ENCODE measurements around the gene KIFC1. TPM values are rescaled to one million over a fixed set of nuclear protein-coding genes. Genes with fewer than 3 reads are reported as not detected.

The KIFC1 gene
- polyA plus RNA-seq, result not detected in 2 replicates

DNA sequence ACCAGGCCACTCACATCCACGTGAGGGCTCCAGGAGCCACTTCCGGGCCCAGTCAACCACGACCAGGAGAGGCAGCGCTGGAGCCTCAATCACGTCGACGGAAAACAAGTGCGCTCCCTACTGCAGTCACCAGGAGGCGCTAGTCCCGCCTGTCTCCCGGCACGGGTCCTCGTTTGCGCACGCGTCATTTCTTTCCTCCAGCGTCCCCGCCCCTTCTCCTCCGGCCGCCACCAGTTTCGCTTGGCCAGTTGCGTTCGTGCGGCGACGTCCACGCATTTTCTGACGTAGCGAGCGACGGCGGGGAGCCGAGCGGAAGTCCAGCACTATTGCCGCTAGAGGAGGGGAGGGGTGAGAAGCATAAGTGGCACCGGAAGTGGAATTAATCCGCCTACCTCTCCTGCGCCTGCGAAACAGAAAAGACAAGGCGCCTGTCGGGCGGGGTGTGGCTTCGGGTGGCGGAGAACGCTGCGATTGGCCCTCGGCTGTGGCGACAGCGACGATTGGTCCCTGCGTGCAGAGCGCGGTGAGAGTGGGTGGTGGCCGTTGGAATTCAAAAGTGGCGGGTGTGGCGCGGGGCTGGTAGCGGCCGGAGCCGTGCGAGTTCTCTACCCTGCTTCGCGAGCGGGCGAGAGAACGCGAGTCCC, at the start of gene KIFC1:
Gene KIFC1, plus strand, starts transcription at position 546 of the 644 bp plus-strand sequence. CDS start 163 bp downstream, outside the sequence.

DNA sequence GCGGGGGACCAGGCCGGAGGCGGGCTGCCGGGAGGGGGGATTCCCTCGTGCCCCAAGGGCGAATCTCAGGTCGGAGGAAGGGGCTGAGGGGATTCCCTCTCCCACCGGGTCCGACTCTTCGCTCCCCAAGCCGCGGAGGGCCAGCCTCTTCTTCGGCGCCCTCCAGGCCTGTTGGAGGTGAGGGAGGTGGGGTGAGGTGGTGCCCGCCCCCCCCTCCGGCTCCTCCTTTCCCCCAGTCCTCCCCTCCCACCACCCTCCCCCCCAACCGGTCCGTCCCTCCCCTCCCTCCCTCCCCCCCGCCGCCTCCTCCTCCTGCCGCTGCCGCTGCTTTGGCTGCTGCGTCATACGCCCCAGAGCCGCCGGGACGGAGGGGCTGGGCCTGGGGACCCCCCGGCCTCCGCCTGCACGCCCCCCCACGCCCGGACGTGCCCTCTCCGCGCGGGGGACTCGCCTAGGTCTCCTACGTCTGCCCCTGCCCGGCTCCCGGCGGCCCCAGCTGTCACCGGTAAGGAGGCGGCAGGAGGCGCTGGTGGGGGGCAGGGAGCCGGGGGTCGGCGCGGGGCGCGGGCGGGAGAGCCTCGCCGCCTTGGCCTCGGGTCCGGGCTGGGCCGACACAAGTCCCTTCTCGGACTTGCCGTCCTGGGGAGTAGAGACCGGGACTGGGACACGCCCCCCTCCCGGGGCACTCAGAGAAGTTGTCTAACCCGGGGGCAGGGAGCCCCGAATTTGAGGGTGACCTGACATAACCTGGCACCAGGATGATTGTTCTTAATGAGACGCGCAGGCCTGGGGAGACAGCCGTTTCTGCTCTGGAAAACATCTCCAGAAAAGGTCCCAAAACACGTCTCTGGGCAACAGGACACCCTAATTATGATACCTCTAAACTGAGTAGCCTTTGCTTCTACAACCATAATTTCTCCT, 19.3 kb downstream of the KIFC1 start, which contains the start of gene PHF1:
Gene PHF1, plus strand, starts transcription at position 304 of the 921 bp plus-strand sequence. CDS start 1,250 bp downstream, outside the sequence.

DNA sequence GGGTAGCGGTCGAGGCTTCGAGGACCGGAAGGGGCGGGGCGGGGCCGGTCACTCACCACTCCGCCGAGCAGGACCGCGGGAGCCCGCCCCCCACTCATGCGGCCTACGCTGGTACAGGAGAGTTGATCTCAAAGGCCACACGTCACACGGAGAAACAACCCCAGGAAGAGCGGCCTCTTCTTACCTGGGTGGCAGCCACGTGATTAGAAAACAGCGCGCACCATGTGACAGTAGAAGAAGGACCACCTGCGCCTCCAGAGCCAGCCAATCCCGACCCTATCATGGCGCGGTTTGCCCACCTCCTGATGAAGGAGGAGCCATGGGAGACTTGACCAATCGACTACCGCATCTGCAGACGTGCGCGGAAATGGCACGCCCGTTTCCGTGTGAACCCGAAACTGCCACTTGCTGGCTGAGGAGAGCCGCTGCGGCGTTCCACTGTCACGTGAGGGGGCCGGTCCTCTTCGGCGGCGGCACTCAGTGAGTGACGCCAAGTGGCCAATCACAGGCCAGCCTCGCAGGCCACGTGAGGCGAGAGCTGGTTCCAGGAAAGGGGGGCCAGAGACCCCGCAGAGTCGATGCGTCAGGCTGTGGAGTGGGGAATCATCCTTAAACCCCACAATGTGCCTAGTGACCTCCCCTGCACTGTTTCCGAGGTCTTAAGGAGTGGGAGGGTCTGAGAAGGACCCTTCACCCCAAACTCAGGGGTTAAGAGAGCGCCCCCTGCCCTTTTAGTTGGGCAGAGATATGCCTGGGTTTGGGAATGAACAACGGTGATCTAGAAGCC, 26.5 kb downstream of the KIFC1 start, which contains the start of gene CUTA:
Gene CUTA, minus strand, starts transcription at position 205 of the 787 bp plus-strand sequence. Its CDS starts 107 bp downstream, at position 98.

DNA sequence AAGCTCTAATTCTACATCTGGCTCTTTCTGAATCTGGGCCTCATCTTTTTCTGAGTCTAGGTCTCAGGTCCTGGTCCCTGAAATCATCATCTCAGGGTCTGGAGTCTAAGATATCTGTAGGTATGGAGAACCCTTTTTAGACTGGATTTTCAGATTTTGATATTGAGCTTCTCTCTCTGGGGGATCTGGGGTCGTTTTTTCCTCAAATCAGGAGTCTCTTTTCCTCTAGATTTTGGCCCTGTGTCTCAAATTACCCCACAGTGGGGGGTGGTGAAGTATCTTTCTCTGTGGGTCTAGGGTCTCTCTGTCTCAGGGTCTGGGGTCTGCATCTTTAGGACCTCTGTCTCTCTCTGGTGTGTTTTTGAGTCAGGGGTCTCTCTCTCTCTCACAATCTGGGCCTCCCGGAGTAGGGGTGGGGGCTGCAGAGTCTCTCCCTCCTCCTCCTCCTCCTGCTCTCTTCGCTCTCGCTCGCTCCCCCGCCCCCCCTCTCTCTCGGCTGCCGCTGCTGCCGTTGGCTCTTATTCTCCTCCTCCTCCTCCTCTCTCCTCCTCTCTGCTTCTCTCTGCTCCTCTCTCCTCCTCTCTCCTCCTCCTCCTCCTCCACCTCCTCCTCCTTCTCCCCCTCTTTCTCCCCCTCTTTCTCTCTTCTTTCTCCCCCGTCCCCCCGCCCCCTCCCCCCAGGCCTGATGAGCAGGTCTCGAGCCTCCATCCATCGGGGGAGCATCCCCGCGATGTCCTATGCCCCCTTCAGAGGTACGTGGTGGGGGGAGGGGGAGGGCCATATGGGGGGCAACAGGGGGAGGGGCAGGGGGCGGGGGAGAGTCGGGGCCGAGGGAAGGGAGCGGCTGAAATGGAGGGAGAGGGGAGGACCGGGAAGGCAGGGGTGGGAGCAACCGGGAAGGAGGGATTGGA, 28.2 kb downstream of the KIFC1 start, which contains the start of gene SYNGAP1:
Gene SYNGAP1, plus strand, starts transcription at position 486 of the 911 bp plus-strand sequence. Its CDS starts 200 bp downstream, at position 686.

GRCh38 chr6:33454009-33454946, 62.7 kb downstream of the KIFC1 start, which contains the start of gene ZBTB9:
Gene ZBTB9, plus strand, starts transcription at chr6:33454576. Its CDS starts 525 bp downstream, at chr6:33455101.

Other genes starting within 250 kb of the KIFC1 start
- gene COL11A2, start 199.4 kb upstream of the KIFC1 start, polyA plus RNA-seq, result 0.67 and 1.0 TPM in 2 replicates
- 3.3 and 5.7 TPM in 2 replicates for gene RXRB, start 191.2 kb upstream of the KIFC1 start, polyA plus RNA-seq
- gene SLC39A7, start 191.0 kb upstream of the KIFC1 start, polyA plus RNA-seq, result 5.7 and 9.7 TPM in 2 replicates
- 3.1 and 10.1 TPM in 2 replicates for gene HSD17B8, start 187.2 kb upstream of the KIFC1 start, polyA plus RNA-seq
- gene RING1, start 183.3 kb upstream of the KIFC1 start, polyA plus RNA-seq, result 6.8 and 15.9 TPM in 2 replicates
- 31.6 and 34.2 TPM in 2 replicates for gene VPS52, start 119.9 kb upstream of the KIFC1 start, polyA plus RNA-seq
- 709 and 869 TPM in 2 replicates for gene RPS18, start 119.7 kb upstream of the KIFC1 start, polyA plus RNA-seq
- 2.2 and 2.3 TPM in 2 replicates for gene B3GALT4, start 114.7 kb upstream of the KIFC1 start, polyA plus RNA-seq
- 22.4 and 46.1 TPM in 2 replicates for gene WDR46, start 102.6 kb upstream of the KIFC1 start, polyA plus RNA-seq
- 5.6 and 8.8 TPM in 2 replicates for gene PFDN6, start 102.2 kb upstream of the KIFC1 start, polyA plus RNA-seq
- 3.2 and 5.0 TPM in 2 replicates for gene RGL2, start 92.9 kb upstream of the KIFC1 start, polyA plus RNA-seq
- 10.8 and 14.1 TPM in 2 replicates for gene TAPBP, start 77.7 kb upstream of the KIFC1 start, polyA plus RNA-seq
- gene ZBTB22, start 74.1 kb upstream of the KIFC1 start, polyA plus RNA-seq, result 0.42 and 1.6 TPM in 2 replicates
- gene DAXX, start 68.9 kb upstream of the KIFC1 start, polyA plus RNA-seq, result 6.0 and 6.5 TPM in 2 replicates
- 14.0 and 14.2 TPM in 2 replicates for gene PHF1, start 19.2 kb downstream of the KIFC1 start, polyA plus RNA-seq
- gene CUTA, start 26.3 kb downstream of the KIFC1 start, polyA plus RNA-seq, result 385 and 492 TPM in 2 replicates
- gene SYNGAP1, start 28.2 kb downstream of the KIFC1 start, polyA plus RNA-seq, result 0.24 and 1.9 TPM in 2 replicates
- gene ZBTB9, start 62.8 kb downstream of the KIFC1 start, polyA plus RNA-seq, result 1.7 and 2.4 TPM in 2 replicates
- gene BAK1, start 188.5 kb downstream of the KIFC1 start, polyA plus RNA-seq, result 1.4 and 2.8 TPM in 2 replicates
- 0.03 TPM in 1 of 2 replicates, not detected in the other for gene ITPR3, start 229.5 kb downstream of the KIFC1 start, polyA plus RNA-seq